Type B pancreatic cell (in vitro differentiated cells): ENCODE results near the gene ZNF727. TPM values are rescaled to one million over a fixed set of nuclear protein-coding genes. Genes with fewer than 3 reads are reported as not detected.
"Not testable (repeated sequence)": the region's sequence is repeated elsewhere in the genome, so short reads cannot be mapped to it uniquely, and the experiment has no call there.

Experiments
- DNase-seq: peaks from one replicate; pipeline ENCODE4 v3.0.0; 2021; ENCODE audit warnings: mixed read lengths; ENCODE audit not compliant: unreplicated experiment; ENCODE audit errors: extremely low spot score
- H3K27ac Mint-ChIP-seq: 2 replicates; pipeline ENCODE4 v1.8.0; 2021; ENCODE audit warnings: mild to moderate bottlenecking, mixed read lengths
- H3K27me3 Mint-ChIP-seq: 2 replicates; pipeline ENCODE4 v1.8.0; 2021; ENCODE audit warnings: mixed read lengths
- H3K36me3 Mint-ChIP-seq: 2 replicates; pipeline ENCODE4 v1.8.0; 2021; ENCODE audit warnings: mixed read lengths
- H3K4me1 Mint-ChIP-seq: one replicate; pipeline ENCODE4 v1.8.0; 2021; ENCODE audit warnings: mixed read lengths; ENCODE audit not compliant: unreplicated experiment
- H3K4me3 Mint-ChIP-seq: 2 replicates; pipeline ENCODE4 v1.8.0; 2021; ENCODE audit warnings: mild to moderate bottlenecking, mixed read lengths
- H3K9me3 Mint-ChIP-seq: 2 replicates; pipeline ENCODE4 v1.8.0; 2021; ENCODE audit warnings: mixed read lengths
- CTCF ChIP-seq: fragments of 200-600 bp; sonication (generic); conservative IDR thresholded peaks from 2 replicates; pipeline ENCODE4 v1.5.0; 2021; ENCODE audit warnings: antibody characterized with exemption, mild to moderate bottlenecking
- total RNA-seq: library from RNA; stranded (reverse); gene quantifications from 2 replicates; pipeline ENCODE4 v1.2.1, GENCODE V29; 2021; ENCODE audit warnings: low replicate concordance

The ZNF727 gene
- total RNA-seq, 1 donor from 2014 or later: not detected

- no peak for DNase-seq
- no peaks in the 10 kb centered on the region for H3K36me3 Mint-ChIP-seq
- no peak for TF ChIP-seq CTCF
- no peaks in the 10 kb centered on the region for H3K4me1 Mint-ChIP-seq
- no peaks in the 10 kb centered on the region for H3K27me3 Mint-ChIP-seq
- peaks cover 25% of the 10 kb centered on the region for H3K9me3 Mint-ChIP-seq
- no peak overlapping the region for H3K4me3 Mint-ChIP-seq
- H3K27ac Mint-ChIP-seq: no peak overlapping the region
Observed at GRCh38 chr7:64078699-64078994, 33.4 kb downstream of the ZNF727 start.

GRCh38 chr7:64087501-64087900, 42.3 kb downstream of the ZNF727 start:
- no peaks in the 10 kb centered on the region for H3K27me3 Mint-ChIP-seq
- no peak for DNase-seq
- H3K9me3 Mint-ChIP-seq: peaks cover 5% of the 10 kb centered on the region
- H3K4me3 Mint-ChIP-seq: no peak overlapping the region
- TF ChIP-seq CTCF: no peak
- no peak overlapping the region for H3K27ac Mint-ChIP-seq
- H3K4me1 Mint-ChIP-seq: no peaks in the 10 kb centered on the region
- no peaks in the 10 kb centered on the region for H3K36me3 Mint-ChIP-seq

GRCh38 chr7:64088863-64089262, 43.6 kb downstream of the ZNF727 start:
- H3K36me3 Mint-ChIP-seq, H3K27me3 Mint-ChIP-seq, DNase-seq, H3K4me1 Mint-ChIP-seq, H3K27ac Mint-ChIP-seq, H3K4me3 Mint-ChIP-seq, H3K9me3 Mint-ChIP-seq: not testable (repeated sequence)

Other genes with a start within 250 kb of the ZNF727 start
- not detected in 2 replicates for gene ZNF722, start 46.6 kb upstream of the ZNF727 start, total RNA-seq
- not detected in 2 replicates for gene ZNF735, start 161.8 kb downstream of the ZNF727 start, total RNA-seq
- gene ZNF679, start 183.0 kb downstream of the ZNF727 start, total RNA-seq: not detected in 2 replicates